Measurements from ENCODE around the gene PXDC1.

Gene PXDC1

DNA sequence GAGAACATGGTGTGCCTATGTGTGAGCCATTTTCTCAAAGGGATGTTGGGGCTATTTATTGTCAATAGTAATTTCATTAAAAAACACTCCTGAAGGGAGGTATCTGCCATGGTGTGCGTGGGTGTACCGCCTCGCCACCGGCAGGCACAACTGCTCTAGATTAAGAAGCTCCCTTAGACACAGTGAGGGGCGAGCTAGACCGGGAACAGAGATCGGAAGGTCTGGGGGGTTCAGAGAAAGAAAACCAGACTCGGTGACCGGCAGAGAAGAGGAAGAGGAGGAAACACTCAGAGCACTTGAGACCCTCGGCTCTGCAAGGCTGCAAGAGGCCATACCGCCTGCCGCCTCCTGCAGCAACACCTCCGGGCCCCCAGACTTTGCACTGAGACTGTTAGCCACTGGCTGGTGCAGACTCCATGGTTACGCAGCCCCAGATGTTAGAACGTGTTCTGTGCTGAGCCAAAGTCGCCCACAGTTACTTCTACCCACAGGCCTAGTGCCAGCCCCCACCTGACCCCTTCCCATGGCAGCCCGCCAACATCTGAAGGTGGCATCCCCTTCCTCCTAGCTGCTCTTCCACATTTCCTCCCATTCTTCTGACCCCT is 18.1 kb downstream of the PXDC1 start:
- no CpG with 5 or more reads among the region's 17 CpGs for WGBS, 2 donors (ENCODE audit: extremely low coverage in 2 of 2, insufficient read length in 2 of 2, insufficient replicate concordance in 1 of 2)
- Histone ChIP-seq H4K91ac (ENCODE audit: low read depth, low read length, poor library complexity) (no peak overlapping the region), H2AK5ac (ENCODE audit: low read depth, low read length) (no peak overlapping the region), H3K4me3 (ENCODE audit: low read length in 2 of 2) (no peak overlapping the region), H3K4me2 (ENCODE audit: insufficient read depth, low read length, poor library complexity, severe bottlenecking) (no peak overlapping the region), H3K27ac (replicated peaks; ENCODE audit: low read length) (no peak overlapping the region), H3K27me3 (ENCODE audit: control insufficient read depth in 3 of 3, insufficient read depth in 3 of 3, low read depth in 1 of 3, low read length in 3 of 3) (no peaks in the 10 kb centered on the region), H3K36me3 (replicated peaks in 1 of 2; ENCODE audit: control insufficient read depth in 2 of 2, insufficient read depth in 2 of 2, low read length in 2 of 2) (peaks cover 0 to 93% of the 10 kb centered on the region in 2 donors), H2BK120ac (ENCODE audit: low read depth, low read length) (no peak overlapping the region), H3K9ac (ENCODE audit: low read depth, low read length, poor library complexity) (no peak overlapping the region), H2BK5ac (ENCODE audit: low read length) (no peak overlapping the region), H3K4me1 (ENCODE audit: control insufficient read depth in 2 of 2, insufficient read depth in 1 of 2, low read depth in 1 of 2, low read length in 2 of 2) (no peaks in the 10 kb centered on the region), H3K9me3 (replicated peaks in 1 of 2; ENCODE audit: control insufficient read depth in 2 of 2, insufficient read depth in 1 of 2, low read depth in 1 of 2, low read length in 2 of 2) (peaks cover 0 to 14% of the 10 kb centered on the region in 2 donors), H3K79me1 (ENCODE audit: low read depth, low read length) (no peaks in the 10 kb centered on the region), H3K23ac (ENCODE audit: low read depth, low read length, poor library complexity) (no peak overlapping the region), H3K14ac (ENCODE audit: low read length) (no peak overlapping the region), H2AFZ (ENCODE audit: low read length) (no peak overlapping the region), H2BK15ac (ENCODE audit: low read length) (no peak overlapping the region), H3K4ac (ENCODE audit: low read length) (no peak overlapping the region), H3K18ac (ENCODE audit: low read length) (no peak overlapping the region), H2BK12ac (ENCODE audit: low read length) (no peak overlapping the region), H4K8ac (ENCODE audit: low read depth, low read length) (no peak overlapping the region)
- no peak for DNase-seq (ENCODE audit: low spot score)

DNA sequence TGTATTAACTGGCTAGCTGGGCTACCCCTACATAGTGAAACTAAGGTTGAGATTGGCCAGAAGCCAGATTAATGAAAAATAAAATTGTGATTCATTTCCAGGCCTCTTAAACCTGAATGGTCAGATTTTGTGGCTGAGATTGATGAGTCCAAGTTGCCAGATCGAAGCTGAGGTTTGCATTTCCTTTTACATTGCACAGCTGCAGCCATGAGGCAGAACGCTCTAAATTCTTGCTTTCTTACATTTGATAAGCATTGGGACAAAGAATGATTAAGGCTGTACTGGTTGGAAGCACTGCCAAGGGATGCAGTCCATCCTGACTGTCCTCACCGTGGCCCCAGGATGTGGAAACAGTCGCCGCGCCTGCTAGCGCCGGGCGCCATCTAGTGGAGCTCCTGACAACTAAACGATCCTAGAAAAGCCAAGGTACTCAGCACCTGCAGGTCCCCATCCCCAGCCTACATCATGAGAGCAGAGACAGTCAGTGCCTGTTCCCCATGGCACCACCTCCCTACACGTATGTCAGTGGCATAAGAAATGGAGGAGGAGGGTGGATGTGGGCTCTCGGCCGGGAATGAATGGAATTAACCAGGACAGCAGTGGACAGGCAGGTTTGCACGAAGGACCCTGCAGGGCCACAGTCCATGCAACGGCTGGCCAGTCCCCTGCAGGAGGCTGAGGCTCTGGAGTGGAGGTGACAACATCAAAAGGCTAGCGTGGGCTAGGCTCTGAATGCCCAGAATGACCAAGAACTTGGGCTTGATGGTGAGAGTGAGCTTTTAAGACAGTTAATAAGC is 19.0 kb downstream of the PXDC1 start:
- Histone ChIP-seq H3K27me3 (ENCODE audit: control insufficient read depth in 3 of 3, insufficient read depth in 3 of 3, low read depth in 1 of 3, low read length in 3 of 3) (no peaks in the 10 kb centered on the region), H3K9me3 (replicated peaks in 1 of 2; ENCODE audit: control insufficient read depth in 2 of 2, insufficient read depth in 1 of 2, low read depth in 1 of 2, low read length in 2 of 2) (peaks cover 0 to 14% of the 10 kb centered on the region in 2 donors), H3K4me3 (ENCODE audit: low read length in 2 of 2) (no peak overlapping the region), H3K4me2 (ENCODE audit: insufficient read depth, low read length, poor library complexity, severe bottlenecking) (no peak overlapping the region), H3K36me3 (replicated peaks in 1 of 2; ENCODE audit: control insufficient read depth in 2 of 2, insufficient read depth in 2 of 2, low read length in 2 of 2) (peaks cover 0 to 93% of the 10 kb centered on the region in 2 donors), H2BK12ac (ENCODE audit: low read length) (no peak overlapping the region), H2AK5ac (ENCODE audit: low read depth, low read length) (no peak overlapping the region), H4K91ac (ENCODE audit: low read depth, low read length, poor library complexity) (no peak overlapping the region), H3K4ac (ENCODE audit: low read length) (no peak overlapping the region), H3K14ac (ENCODE audit: low read length) (no peak overlapping the region), H3K23ac (ENCODE audit: low read depth, low read length, poor library complexity) (no peak overlapping the region), H4K8ac (ENCODE audit: low read depth, low read length) (no peak overlapping the region), H3K27ac (replicated peaks; ENCODE audit: low read length) (no peak overlapping the region), H2BK15ac (ENCODE audit: low read length) (no peak overlapping the region), H2BK5ac (ENCODE audit: low read length) (no peak overlapping the region), H3K18ac (ENCODE audit: low read length) (no peak overlapping the region), H2AFZ (ENCODE audit: low read length) (no peak overlapping the region), H3K4me1 (ENCODE audit: control insufficient read depth in 2 of 2, insufficient read depth in 1 of 2, low read depth in 1 of 2, low read length in 2 of 2) (no peaks in the 10 kb centered on the region), H2BK120ac (ENCODE audit: low read depth, low read length) (no peak overlapping the region), H3K9ac (ENCODE audit: low read depth, low read length, poor library complexity) (no peak overlapping the region), H3K79me1 (ENCODE audit: low read depth, low read length) (no peaks in the 10 kb centered on the region)
- no CpG with 5 or more reads among the region's 16 CpGs for WGBS, 2 donors (ENCODE audit: extremely low coverage in 2 of 2, insufficient read length in 2 of 2, insufficient replicate concordance in 1 of 2)
- peak; percentile 66 for DNase-seq (ENCODE audit: low spot score)

DNA sequence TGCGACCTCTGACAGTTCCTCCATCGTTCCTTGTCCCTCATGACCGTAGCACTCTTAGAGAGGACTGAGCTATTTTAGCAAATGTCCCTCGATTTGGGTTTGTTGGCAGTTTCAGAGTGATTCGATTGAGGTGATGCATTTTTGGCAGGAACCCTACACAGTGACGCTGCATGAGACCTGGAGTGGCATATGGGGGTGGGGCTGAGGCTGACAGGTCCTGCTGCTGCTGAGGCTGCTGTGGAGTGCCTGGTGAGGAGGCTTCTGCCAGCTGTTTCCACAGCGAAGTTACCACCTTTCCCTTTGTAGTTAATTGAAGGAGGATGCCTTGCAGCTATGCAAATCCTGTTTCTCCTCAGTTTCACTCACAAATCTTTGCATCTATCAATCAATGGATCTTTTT is 19.8 kb downstream of the PXDC1 start:
- Histone ChIP-seq H3K4me2 (ENCODE audit: insufficient read depth, low read length, poor library complexity, severe bottlenecking) (no peak overlapping the region), H2BK15ac (ENCODE audit: low read length) (no peak overlapping the region), H2BK12ac (ENCODE audit: low read length) (no peak overlapping the region), H3K4ac (ENCODE audit: low read length) (no peak overlapping the region), H3K9ac (ENCODE audit: low read depth, low read length, poor library complexity) (no peak overlapping the region), H2BK120ac (ENCODE audit: low read depth, low read length) (no peak overlapping the region), H3K79me1 (ENCODE audit: low read depth, low read length) (no peaks in the 10 kb centered on the region), H3K36me3 (replicated peaks in 1 of 2; ENCODE audit: control insufficient read depth in 2 of 2, insufficient read depth in 2 of 2, low read length in 2 of 2) (peaks cover 0 to 93% of the 10 kb centered on the region in 2 donors), H3K4me1 (ENCODE audit: control insufficient read depth in 2 of 2, insufficient read depth in 1 of 2, low read depth in 1 of 2, low read length in 2 of 2) (no peaks in the 10 kb centered on the region), H3K27me3 (ENCODE audit: control insufficient read depth in 3 of 3, insufficient read depth in 3 of 3, low read depth in 1 of 3, low read length in 3 of 3) (no peaks in the 10 kb centered on the region), H3K18ac (ENCODE audit: low read length) (no peak overlapping the region), H2BK5ac (ENCODE audit: low read length) (no peak overlapping the region), H3K9me3 (replicated peaks in 1 of 2; ENCODE audit: control insufficient read depth in 2 of 2, insufficient read depth in 1 of 2, low read depth in 1 of 2, low read length in 2 of 2) (peaks cover 0 to 14% of the 10 kb centered on the region in 2 donors), H4K8ac (ENCODE audit: low read depth, low read length) (no peak overlapping the region), H2AFZ (ENCODE audit: low read length) (no peak overlapping the region), H2AK5ac (ENCODE audit: low read depth, low read length) (no peak overlapping the region), H3K27ac (replicated peaks; ENCODE audit: low read length) (no peak overlapping the region), H3K14ac (ENCODE audit: low read length) (no peak overlapping the region), H3K4me3 (ENCODE audit: low read length in 2 of 2) (no peak overlapping the region), H3K23ac (ENCODE audit: low read depth, low read length, poor library complexity) (no peak overlapping the region), H4K91ac (ENCODE audit: low read depth, low read length, poor library complexity) (peak overlapping the region; percentile 23)
- DNase-seq (ENCODE audit: low spot score) = no peak
- WGBS, 2 donors (ENCODE audit: extremely low coverage in 2 of 2, insufficient read length in 2 of 2, insufficient replicate concordance in 1 of 2) = no CpG with 5 or more reads among the region's 7 CpGs

- no peak overlapping the region for H4K91ac ChIP-seq (ENCODE audit: low read depth, low read length, poor library complexity)
- peaks cover 0 to 93% of the 10 kb centered on the region in 2 donors for H3K36me3 ChIP-seq (replicated peaks in 1 of 2; ENCODE audit: control insufficient read depth in 2 of 2, insufficient read depth in 2 of 2, low read length in 2 of 2)
- H3K9ac ChIP-seq (ENCODE audit: low read depth, low read length, poor library complexity) = no peak overlapping the region
- no peak for DNase-seq (ENCODE audit: low spot score)
- no peak overlapping the region for H3K18ac ChIP-seq (ENCODE audit: low read length)
- H3K9me3 ChIP-seq (replicated peaks in 1 of 2; ENCODE audit: control insufficient read depth in 2 of 2, insufficient read depth in 1 of 2, low read depth in 1 of 2, low read length in 2 of 2) = peaks cover 0 to under 1% of the 10 kb centered on the region in 2 donors
- no peak overlapping the region for H3K4me3 ChIP-seq (ENCODE audit: low read length in 2 of 2)
- H2BK120ac ChIP-seq (ENCODE audit: low read depth, low read length) = no peak overlapping the region
- no peaks in the 10 kb centered on the region for H3K27me3 ChIP-seq (ENCODE audit: control insufficient read depth in 3 of 3, insufficient read depth in 3 of 3, low read depth in 1 of 3, low read length in 3 of 3)
- H2BK12ac ChIP-seq (ENCODE audit: low read length) = no peak overlapping the region
- no peak overlapping the region for H3K4ac ChIP-seq (ENCODE audit: low read length)
- H3K4me2 ChIP-seq (ENCODE audit: insufficient read depth, low read length, poor library complexity, severe bottlenecking) = no peak overlapping the region
- H2BK5ac ChIP-seq (ENCODE audit: low read length) = no peak overlapping the region
- H3K23ac ChIP-seq (ENCODE audit: low read depth, low read length, poor library complexity) = peak overlapping the region; percentile 75
- H2AK5ac ChIP-seq (ENCODE audit: low read depth, low read length) = no peak overlapping the region
- no peak overlapping the region for H3K27ac ChIP-seq (replicated peaks; ENCODE audit: low read length)
- no peak overlapping the region for H4K8ac ChIP-seq (ENCODE audit: low read depth, low read length)
- no peak overlapping the region for H2AFZ ChIP-seq (ENCODE audit: low read length)
- no peak overlapping the region for H2BK15ac ChIP-seq (ENCODE audit: low read length)
- WGBS, 2 donors (ENCODE audit: extremely low coverage in 2 of 2, insufficient read length in 2 of 2, insufficient replicate concordance in 1 of 2) = no CpG with 5 or more reads among the region's 9 CpGs
- H3K4me1 ChIP-seq (ENCODE audit: control insufficient read depth in 2 of 2, insufficient read depth in 1 of 2, low read depth in 1 of 2, low read length in 2 of 2) = peaks cover 0 to 10% of the 10 kb centered on the region in 2 donors
- H3K14ac ChIP-seq (ENCODE audit: low read length) = no peak overlapping the region
- no peaks in the 10 kb centered on the region for H3K79me1 ChIP-seq (ENCODE audit: low read depth, low read length)
Observed at GRCh38 chr6:3729603-3730344, 21.7 kb downstream of the PXDC1 start.
